Natural killer cell (primary cell): ENCODE measurements around the gene IL19. TPM values are rescaled to one million over a fixed set of nuclear protein-coding genes. Genes with fewer than 3 reads are reported as not detected.

ENCODE experiments used
- ATAC-seq, 3 donors: fragments of 150-1000 bp in 2 of 3; fragments of 200-7000 bp in 1 of 3; cut with Tn5 transposase; 1 replicate in 1 of 3; 2 replicates in 2 of 3; pipeline ENCODE4 v1.10.0; 2021; ENCODE audit warnings: mild to moderate bottlenecking in 2 of 3, moderate library complexity in 2 of 3
- DNase-seq, 2 donors: peaks; one replicate each; pipeline versions ENCODE4 v3.0.0 to v3.0.0-alpha.2; 2013 to 2021; ENCODE audit warnings: mixed read lengths in 1 of 2
- H3K27ac ChIP-seq: one replicate; pipeline ENCODE4 v1.5.1; 2013; ENCODE audit warnings: mild to moderate bottlenecking, low read length
- H3K27me3 ChIP-seq: one replicate; pipeline ENCODE4 v1.6.1; 2013; ENCODE audit warnings: low read length; ENCODE audit not compliant: control insufficient read depth, insufficient read depth
- H3K36me3 ChIP-seq: one replicate; pipeline ENCODE4 v1.6.1; 2013; ENCODE audit warnings: low read length; ENCODE audit not compliant: control insufficient read depth, insufficient read depth
- H3K4me1 ChIP-seq: one replicate; pipeline ENCODE4 v1.6.1; 2013; ENCODE audit warnings: low read length; ENCODE audit not compliant: control insufficient read depth, insufficient read depth
- H3K4me3 ChIP-seq: one replicate; pipeline ENCODE4 v1.5.1; 2013; ENCODE audit warnings: low read length
- H3K9me3 ChIP-seq: one replicate; pipeline ENCODE4 v1.6.1; 2013; ENCODE audit warnings: low read length; ENCODE audit not compliant: control insufficient read depth, insufficient read depth
- H3K27ac Mint-ChIP-seq, 2 donors: one replicate each; pipeline ENCODE4 v1.8.0; 2022; ENCODE audit warnings: mild to moderate bottlenecking in 2 of 2, mixed read lengths in 2 of 2, moderate library complexity in 1 of 2
- H3K27me3 Mint-ChIP-seq, 2 donors: one replicate each; pipeline ENCODE4 v1.8.0; 2022; ENCODE audit warnings: low read depth in 2 of 2, mixed read lengths in 2 of 2
- H3K36me3 Mint-ChIP-seq: one replicate; pipeline ENCODE4 v1.8.0; 2022; ENCODE audit warnings: mixed read lengths
- H3K4me1 Mint-ChIP-seq, 2 donors: one replicate each; pipeline ENCODE4 v1.8.0; 2022; ENCODE audit warnings: mixed read lengths in 2 of 2
- H3K4me3 Mint-ChIP-seq: one replicate; pipeline ENCODE4 v1.8.0; 2022; ENCODE audit warnings: mild to moderate bottlenecking, moderate library complexity, mixed read lengths
- H3K9me3 Mint-ChIP-seq, 2 donors: one replicate each; pipeline ENCODE4 v1.8.0; 2022; ENCODE audit warnings: mixed read lengths in 2 of 2
- CTCF ChIP-seq: fragments of 200-600 bp; IDR thresholded peaks from one replicate; pipeline ENCODE4 v1.8.0; 2022; ENCODE audit warnings: antibody characterized with exemption
- WGBS: methylation state at CpG from one replicate; pipeline ENCODE4 v1.1.7; 2013; ENCODE audit warnings: missing lambda C conversion rate; ENCODE audit not compliant: insufficient coverage; 5-methylcytosine and 5-hydroxymethylcytosine counted together
- intact Hi-C: fragments of 100-400 bp; cut with micrococcal nuclease; formaldehyde crosslinking; loops from one replicate; pipeline ENCODE4 v1.14.2; 2022
- total RNA-seq, 4 donors: library from RNA; stranded (reverse); fragments of 120-200 nt in 1 of 4; gene quantifications; one replicate each; pipeline versions ENCODE4 v1.2.3 to v1.2.4, GENCODE V29; 2013 to 2022

IL19 gene
- total RNA-seq, 3 donors from 2014 or later (not counting 1 experiment from before 2014, with no cell fraction given): not detected

GRCh38 chr1:206883160-206883559 is 112.6 kb downstream of the IL19 start:
- no peak for ATAC-seq
- intact Hi-C loops: no loop called here
- no peak overlapping the region for H3K27ac Mint-ChIP-seq

GRCh38 chr1:206883876-206884275 is 113.3 kb downstream of the IL19 start:
- H3K4me1 Mint-ChIP-seq: peaks cover 9 to 10% of the 10 kb centered on the region in 2 donors
- Histone ChIP-seq H3K27me3 (no peaks in the 10 kb centered on the region), H3K9me3 (no peaks in the 10 kb centered on the region), H3K4me1 (no peaks in the 10 kb centered on the region), H3K36me3 (no peaks in the 10 kb centered on the region), H3K4me3 (no peak overlapping the region), H3K27ac (no peak overlapping the region)
- H3K27me3 Mint-ChIP-seq: peaks cover 3 to 23% of the 10 kb centered on the region in 2 donors
- no peak overlapping the region for H3K4me3 Mint-ChIP-seq
- intact Hi-C loops: no loop called here
- TF ChIP-seq CTCF: no peak
- no peak for DNase-seq
- H3K36me3 Mint-ChIP-seq: peaks cover 5% of the 10 kb centered on the region
- 38% methylated on average over 1 of the region's 2 CpGs for WGBS
- H3K27ac Mint-ChIP-seq: no peak overlapping the region
- H3K9me3 Mint-ChIP-seq: peaks cover 2% of the 10 kb centered on the region in 2 donors
- ATAC-seq: peak; percentile 48 to 98 (median 63)

More at GRCh38 chr1:206883160-206883559, 112.6 kb downstream of the IL19 start:
- Histone ChIP-seq H3K4me3 (no peak overlapping the region), H3K27ac (no peak overlapping the region), H3K4me1 (no peaks in the 10 kb centered on the region), H3K9me3 (peaks cover 3% of the 10 kb centered on the region), H3K36me3 (no peaks in the 10 kb centered on the region), H3K27me3 (no peaks in the 10 kb centered on the region)
- Mint-ChIP-seq H3K4me3 (no peak overlapping the region), H3K4me1 (peaks cover 9 to 10% of the 10 kb centered on the region in 2 donors), H3K27me3 (peaks cover 3 to 25% of the 10 kb centered on the region in 2 donors), H3K36me3 (peaks cover 13% of the 10 kb centered on the region), H3K9me3 (peaks cover 2 to 5% of the 10 kb centered on the region in 2 donors)
- 100% methylated on average over 1 of the region's 1 CpG for WGBS
- DNase-seq: no peak
- no peak for TF ChIP-seq CTCF

DNA sequence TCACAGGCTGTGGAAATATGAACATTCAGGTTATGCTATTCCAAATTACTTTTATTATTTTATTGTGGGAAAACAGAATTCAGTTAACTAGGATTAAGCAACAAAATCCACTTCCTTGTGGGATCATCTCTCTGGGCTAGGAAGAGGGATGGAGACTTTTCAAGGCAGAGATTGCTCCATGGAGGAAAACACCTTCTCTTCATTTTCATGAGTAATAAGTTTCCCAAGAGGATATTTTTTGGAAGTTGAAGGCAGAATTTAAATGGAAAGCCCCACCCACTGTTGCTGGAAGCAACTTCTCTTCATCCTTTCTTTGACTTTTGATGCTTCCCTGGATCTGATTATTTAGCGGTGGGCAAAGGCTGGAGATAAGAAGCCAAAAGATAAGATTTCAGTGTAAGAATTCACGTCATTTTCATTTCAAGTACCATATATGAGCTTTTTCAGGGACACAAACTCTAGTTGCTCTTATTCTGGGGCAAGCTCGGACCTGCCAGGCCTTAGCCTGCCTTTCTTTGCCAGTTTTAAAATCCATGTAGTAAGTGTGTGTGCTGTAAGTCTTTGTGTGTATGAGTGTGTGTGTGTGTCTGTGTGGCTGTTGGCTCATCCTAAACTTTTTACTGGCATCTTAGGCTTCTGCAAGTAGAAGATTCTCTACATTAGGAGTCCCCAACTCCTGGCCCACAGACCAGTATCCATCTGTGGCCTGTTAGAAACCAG is 114.9 kb downstream of the IL19 start:
- peaks cover 12% of the 10 kb centered on the region in 2 donors for H3K4me1 Mint-ChIP-seq

More for the DNA sequence above, 114.9 kb downstream of the IL19 start:
- ATAC-seq: no peak
- TF ChIP-seq CTCF: no peak
- Mint-ChIP-seq H3K9me3 (no peaks in the 10 kb centered on the region), H3K4me3 (no peak overlapping the region), H3K27me3 (peaks cover 3 to 19% of the 10 kb centered on the region in 2 donors), H3K27ac (no peak overlapping the region), H3K36me3 (no peaks in the 10 kb centered on the region)
- no peak for DNase-seq
- peaks cover 2% of the 10 kb centered on the region for H3K4me1 ChIP-seq
- H3K27me3 ChIP-seq: no peaks in the 10 kb centered on the region
- H3K36me3 ChIP-seq: no peaks in the 10 kb centered on the region
- 95% methylated on average over 3 of the region's 3 CpGs for WGBS
- H3K9me3 ChIP-seq: no peaks in the 10 kb centered on the region
- no peak overlapping the region for H3K4me3 ChIP-seq
- intact Hi-C loops: no loop called here
- no peak overlapping the region for H3K27ac ChIP-seq
